H9 (cell line): ENCODE results near the gene PDE3A. TPM values are rescaled to one million over a fixed set of nuclear protein-coding genes. Genes with fewer than 3 reads are reported as not detected.
A peak's percentile ranks its signal among the peaks of the same experiment; 100 is the strongest.

Experiments
- DNase-seq: peaks from one replicate; pipeline ENCODE4 v3.0.0-alpha.2; 2017
- H2AFZ ChIP-seq: one replicate; pipeline ENCODE4 v1.6.1; 2013; ENCODE audit warnings: mild to moderate bottlenecking, low read length, control low read depth, moderate library complexity
- H2AK5ac ChIP-seq: 2 replicates; pipeline ENCODE4 v1.6.1; 2013; ENCODE audit warnings: low read length, control low read depth, mixed read lengths; ENCODE audit not compliant: insufficient read length
- H2BK120ac ChIP-seq: one replicate; pipeline ENCODE4 v1.6.1; 2013; ENCODE audit warnings: low read depth, mild to moderate bottlenecking, low read length, control low read depth, inconsistent platforms; ENCODE audit not compliant: poor library complexity, severe bottlenecking
- H2BK12ac ChIP-seq: 2 replicates; pipeline ENCODE4 v1.6.1; 2013; ENCODE audit warnings: low read length, control low read depth, mixed read lengths, low read depth; ENCODE audit not compliant: insufficient read length
- H2BK15ac ChIP-seq: 2 replicates; pipeline ENCODE4 v1.6.1; 2013; ENCODE audit warnings: low read depth, low read length, control low read depth
- H2BK20ac ChIP-seq: one replicate; pipeline ENCODE4 v1.6.1; 2013; ENCODE audit warnings: low read depth, mild to moderate bottlenecking, low read length, control low read depth, inconsistent platforms; ENCODE audit not compliant: poor library complexity, severe bottlenecking
- H2BK5ac ChIP-seq: 2 replicates; pipeline ENCODE4 v1.6.1; 2013; ENCODE audit warnings: low read length, control low read depth, mixed read lengths; ENCODE audit not compliant: insufficient read length
- H3K14ac ChIP-seq: 2 replicates; pipeline ENCODE4 v1.6.1; 2013; ENCODE audit warnings: low read length, control low read depth; ENCODE audit not compliant: insufficient read depth
- H3K18ac ChIP-seq: 2 replicates; pipeline ENCODE4 v1.6.1; 2013; ENCODE audit warnings: low read depth, mild to moderate bottlenecking, mixed read lengths, low read length, control low read depth; ENCODE audit not compliant: insufficient read length
- H3K23ac ChIP-seq: 2 replicates; pipeline ENCODE4 v1.6.1; 2013; ENCODE audit warnings: low read length, control low read depth, mixed read lengths, low read depth; ENCODE audit not compliant: insufficient read length
- H3K23me2 ChIP-seq: 2 replicates; pipeline ENCODE4 v1.6.1; 2013; ENCODE audit warnings: low read depth, mild to moderate bottlenecking, mixed read lengths, low read length, control low read depth; ENCODE audit not compliant: insufficient read length, poor library complexity, severe bottlenecking
- H3K27ac ChIP-seq: 2 replicates; pipeline ENCODE4 v1.5.1; 2013; ENCODE audit warnings: low read length, control low read depth, mixed read lengths, low read depth; ENCODE audit not compliant: insufficient read length
- H3K27me3 ChIP-seq: 2 replicates; pipeline ENCODE4 v1.6.1; 2013; ENCODE audit warnings: low read length, control low read depth, inconsistent platforms; ENCODE audit not compliant: insufficient read depth
- H3K4ac ChIP-seq: 2 replicates; pipeline ENCODE4 v1.6.1; 2013; ENCODE audit warnings: low read depth, mild to moderate bottlenecking, control low read depth, inconsistent platforms, low read length, moderate library complexity
- H3K4me1 ChIP-seq: 2 replicates; pipeline ENCODE4 v1.6.1; 2013; ENCODE audit warnings: low read length, control low read depth, inconsistent platforms; ENCODE audit not compliant: insufficient read depth
- H3K4me2 ChIP-seq: 2 replicates; pipeline ENCODE4 v1.6.1; 2013; ENCODE audit warnings: low read length, control low read depth, mixed read lengths; ENCODE audit not compliant: insufficient read length, insufficient read depth
- H3K56ac ChIP-seq: 2 replicates; pipeline ENCODE4 v1.6.1; 2013; ENCODE audit warnings: low read depth, mild to moderate bottlenecking, mixed read lengths, low read length, control low read depth; ENCODE audit not compliant: insufficient read length
- H3K79me1 ChIP-seq: 2 replicates; pipeline ENCODE4 v1.6.1; 2013; ENCODE audit warnings: low read depth, mild to moderate bottlenecking, moderate library complexity, low read length, control low read depth, inconsistent platforms; ENCODE audit not compliant: insufficient read depth, poor library complexity, severe bottlenecking
- H3K79me2 ChIP-seq: 2 replicates; pipeline ENCODE4 v1.6.1; 2013; ENCODE audit warnings: low read length, control low read depth, inconsistent platforms; ENCODE audit not compliant: insufficient read depth
- H3K9ac ChIP-seq: 2 replicates; pipeline ENCODE4 v1.6.1; 2013; ENCODE audit warnings: low read length, control low read depth, mixed read lengths; ENCODE audit not compliant: insufficient read length; ENCODE audit errors: extremely low read depth
- H3K9me3 ChIP-seq: one replicate; pipeline ENCODE4 v1.6.1; 2013; ENCODE audit warnings: low read depth, low read length, inconsistent platforms; ENCODE audit not compliant: control insufficient read depth
- H3T11ph ChIP-seq: one replicate; pipeline ENCODE4 v1.6.1; 2013; ENCODE audit warnings: mild to moderate bottlenecking, low read length, control low read depth, inconsistent platforms
- H4K20me1 ChIP-seq: one replicate; pipeline ENCODE4 v1.6.1; 2013; ENCODE audit not compliant: control insufficient read depth, insufficient read length, insufficient read depth
- H4K5ac ChIP-seq: 2 replicates; pipeline ENCODE4 v1.6.1; 2013; ENCODE audit warnings: low read depth, mild to moderate bottlenecking, mixed read lengths, low read length, control low read depth; ENCODE audit not compliant: insufficient read length
- H4K8ac ChIP-seq: replicated peaks from 2 replicates; pipeline ENCODE4 v1.6.1; 2013; ENCODE audit warnings: low read length, control low read depth, mixed read lengths, low read depth; ENCODE audit not compliant: insufficient read length
- H4K91ac ChIP-seq: 2 replicates; pipeline ENCODE4 v1.6.1; 2013; ENCODE audit warnings: low read depth, mild to moderate bottlenecking, moderate library complexity, mixed read lengths, low read length, control low read depth; ENCODE audit not compliant: insufficient read length
- H3K27ac Mint-ChIP-seq, 3 experiments: 2 replicates in 2 of 3; 3 replicates in 1 of 3; pipeline ENCODE4 v1.8.0; 2020 to 2021; ENCODE audit warnings: mixed read lengths in 3 of 3, mild to moderate bottlenecking in 1 of 3, moderate library complexity in 1 of 3
- H3K27me3 Mint-ChIP-seq: 2 replicates; pipeline ENCODE4 v1.8.0; 2021; ENCODE audit warnings: low read depth, mild to moderate bottlenecking, moderate library complexity, mixed read lengths
- H3K36me3 Mint-ChIP-seq, 3 experiments: 2 replicates in 2 of 3; 3 replicates in 1 of 3; pipeline ENCODE4 v1.8.0; 2020 to 2021; ENCODE audit warnings: low read depth in 3 of 3, mixed read lengths in 3 of 3; ENCODE audit not compliant: insufficient read depth in 1 of 3
- H3K4me1 Mint-ChIP-seq, 2 experiments: 2 replicates each; pipeline ENCODE4 v1.8.0; 2020; ENCODE audit warnings: mixed read lengths in 2 of 2
- H3K4me3 Mint-ChIP-seq, 2 experiments: 2 replicates in 1 of 2; 3 replicates in 1 of 2; pipeline ENCODE4 v1.8.0; 2020 to 2021; ENCODE audit warnings: mild to moderate bottlenecking in 2 of 2, mixed read lengths in 2 of 2, moderate library complexity in 1 of 2
- H3K9me3 Mint-ChIP-seq, 2 experiments: 2 replicates in 1 of 2; 3 replicates in 1 of 2; pipeline ENCODE4 v1.8.0; 2020; ENCODE audit warnings: mild to moderate bottlenecking in 2 of 2, mixed read lengths in 2 of 2, moderate library complexity in 1 of 2
- WGBS: extraction: QIAGEN DNeasy Blood & Tissue Kit; methylation state at CpG from one replicate; pipeline ENCODE4 v1.1.7; 2013; ENCODE audit warnings: missing lambda C conversion rate, low lambda C conversion rate, mixed read lengths; ENCODE audit not compliant: insufficient read length; ENCODE audit errors: extremely low coverage; 5-methylcytosine and 5-hydroxymethylcytosine counted together
- total RNA-seq: library from RNA; stranded (reverse); gene quantifications from 2 replicates; pipeline ENCODE4 v1.2.1, GENCODE V29; 2021
- TF ChIP-seq, protein P1 (sequence below): fragments of 200-600 bp; sonication (generic); conservative IDR thresholded peaks from 3 replicates; pipeline ENCODE4 v1.8.0; 2021; ENCODE audit warnings: antibody characterized with exemption, mild to moderate bottlenecking

The PDE3A gene
- total RNA-seq, 1 experiment from 2014 or later, result 3.0 TPM

DNA sequence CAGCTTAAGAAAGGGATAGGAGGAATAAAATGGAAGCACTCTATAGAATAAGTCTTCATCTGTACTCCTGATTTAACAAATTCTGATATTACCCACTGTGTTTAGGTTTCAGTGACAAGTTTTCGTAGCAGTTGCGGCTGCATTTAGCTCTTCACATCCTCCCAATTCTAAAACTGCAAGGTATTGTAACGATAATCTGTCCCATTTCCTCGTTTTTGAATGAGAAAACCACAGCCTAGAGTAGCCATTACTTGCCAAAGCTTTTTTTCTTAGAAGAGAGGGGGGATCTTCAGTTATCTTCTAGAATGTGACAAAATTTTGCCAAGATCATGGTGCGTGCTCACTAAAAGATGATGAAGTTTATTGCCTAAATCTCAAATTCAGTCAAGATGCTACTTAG is 155.8 kb downstream of the PDE3A start:
- H2BK12ac ChIP-seq, result no peak overlapping the region
- H3K23me2 ChIP-seq, result no peaks in the 10 kb centered on the region
- H3K4me2 ChIP-seq, result peak overlapping the region; percentile 27
- TF ChIP-seq, protein P1, sequence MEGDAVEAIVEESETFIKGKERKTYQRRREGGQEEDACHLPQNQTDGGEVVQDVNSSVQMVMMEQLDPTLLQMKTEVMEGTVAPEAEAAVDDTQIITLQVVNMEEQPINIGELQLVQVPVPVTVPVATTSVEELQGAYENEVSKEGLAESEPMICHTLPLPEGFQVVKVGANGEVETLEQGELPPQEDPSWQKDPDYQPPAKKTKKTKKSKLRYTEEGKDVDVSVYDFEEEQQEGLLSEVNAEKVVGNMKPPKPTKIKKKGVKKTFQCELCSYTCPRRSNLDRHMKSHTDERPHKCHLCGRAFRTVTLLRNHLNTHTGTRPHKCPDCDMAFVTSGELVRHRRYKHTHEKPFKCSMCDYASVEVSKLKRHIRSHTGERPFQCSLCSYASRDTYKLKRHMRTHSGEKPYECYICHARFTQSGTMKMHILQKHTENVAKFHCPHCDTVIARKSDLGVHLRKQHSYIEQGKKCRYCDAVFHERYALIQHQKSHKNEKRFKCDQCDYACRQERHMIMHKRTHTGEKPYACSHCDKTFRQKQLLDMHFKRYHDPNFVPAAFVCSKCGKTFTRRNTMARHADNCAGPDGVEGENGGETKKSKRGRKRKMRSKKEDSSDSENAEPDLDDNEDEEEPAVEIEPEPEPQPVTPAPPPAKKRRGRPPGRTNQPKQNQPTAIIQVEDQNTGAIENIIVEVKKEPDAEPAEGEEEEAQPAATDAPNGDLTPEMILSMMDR, result no peak
- H3K36me3 Mint-ChIP-seq, result peaks cover 0 to 11% (median 10%) of the 10 kb centered on the region in 3 experiments; a peak in 2 of 7 replicates
- H3K79me1 ChIP-seq, result no peaks in the 10 kb centered on the region
- H3K14ac ChIP-seq, result no peak overlapping the region
- H3K27me3 ChIP-seq, result no peaks in the 10 kb centered on the region
- no peak overlapping the region for H2BK120ac ChIP-seq
- no peaks in the 10 kb centered on the region for H3K79me2 ChIP-seq
- H3K9me3 Mint-ChIP-seq, result peaks cover 0 to 7% of the 10 kb centered on the region in 2 experiments; a peak in 4 of 5 replicates
- no peak overlapping the region for H3K4me3 Mint-ChIP-seq
- H2BK5ac ChIP-seq, result no peak overlapping the region
- no peak overlapping the region for H3K18ac ChIP-seq
- H2AK5ac ChIP-seq, result no peak overlapping the region
- no peak overlapping the region for H3K56ac ChIP-seq
- DNase-seq, result no peak
- H3K23ac ChIP-seq, result no peak overlapping the region
- H3K9ac ChIP-seq, result no peak overlapping the region
- no peak overlapping the region for H4K5ac ChIP-seq
- no peak overlapping the region for H2BK15ac ChIP-seq
- H3K27me3 Mint-ChIP-seq, result no peaks in the 10 kb centered on the region
- H4K91ac ChIP-seq, result no peak overlapping the region
- peak overlapping the region; percentile 65 for H3K27ac ChIP-seq
- peak overlapping the region; percentile 36 for H2AFZ ChIP-seq
- no peak overlapping the region for H2BK20ac ChIP-seq
- peaks cover 25 to 37% of the 10 kb centered on the region in 2 experiments for H3K4me1 Mint-ChIP-seq
- H3K4me1 ChIP-seq, result peaks cover 2% of the 10 kb centered on the region; the same call in 1 of the 2 replicates
- H3T11ph ChIP-seq, result no peak overlapping the region
- no CpG with 5 or more reads among the region's 5 CpGs for WGBS
- H3K4ac ChIP-seq, result no peak overlapping the region
- H4K8ac ChIP-seq, result no peak overlapping the region
- H3K9me3 ChIP-seq, result no peaks in the 10 kb centered on the region
- H4K20me1 ChIP-seq, result no peaks in the 10 kb centered on the region
- peak overlapping the region in 1 of 3 experiments; percentile 54; a peak in 2 of 7 replicates for H3K27ac Mint-ChIP-seq
